Measurements from ENCODE around the gene CYP1A2. TPM values are rescaled to one million over a fixed set of nuclear protein-coding genes. Genes with fewer than 3 reads are reported as not detected.
A peak's percentile ranks its signal among the peaks of the same experiment; 100 is the strongest.

Gene CYP1A2
- total and polyA plus RNA-seq, 9 of the 15 experiments (the other 6 are each of a cell fraction or from before 2014, with no cell fraction given): not detected

DNA sequence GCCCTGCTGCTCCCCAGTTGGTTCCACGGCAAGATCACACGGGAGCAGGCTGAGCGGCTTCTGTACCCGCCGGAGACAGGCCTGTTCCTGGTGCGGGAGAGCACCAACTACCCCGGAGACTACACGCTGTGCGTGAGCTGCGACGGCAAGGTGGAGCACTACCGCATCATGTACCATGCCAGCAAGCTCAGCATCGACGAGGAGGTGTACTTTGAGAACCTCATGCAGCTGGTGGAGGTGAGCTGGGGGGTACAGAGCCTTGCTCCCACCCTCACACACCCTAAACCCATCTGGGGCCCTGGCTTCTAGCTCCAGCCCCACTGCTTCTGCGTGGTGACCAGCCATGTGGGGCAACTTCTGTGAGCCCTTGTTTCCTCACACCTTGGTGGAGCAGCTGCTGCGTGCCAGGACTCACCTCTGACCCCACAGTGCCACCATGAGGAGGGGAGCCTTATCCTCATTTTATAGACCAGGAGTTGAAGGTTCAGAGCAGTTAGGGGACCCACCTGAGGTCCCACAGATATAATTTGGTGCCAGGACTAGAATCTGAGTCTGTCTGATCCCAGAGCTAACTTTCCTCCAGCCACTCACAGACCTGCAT lies 50.7 kb downstream of the CYP1A2 start:
- intact Hi-C loops (cut with micrococcal nuclease) (no loop called here), in situ Hi-C loops (cut with MboI) (no loop called here)
- H2AFZ ChIP-seq (ENCODE audit: low read depth, low read length): no peak overlapping the region
- no peak for FAIRE-seq
- H3K4me3 ChIP-seq: no peak overlapping the region
- no peak for DNase-seq (ENCODE audit: extremely low read depth in 1 of 4, low spot score in 3 of 4)
- BruUV-seq (replicated peaks): no TSS peak
- ChIA-PET POLR2A (interaction anchor here (1.0 to 1.5 kb wide), 2 partner anchors 12 to 28 kb away, joined by 3 to 4 read pairs; no protein-coding TSS in a partner anchor), CTCF (ENCODE audit: low intra/inter-chr PET ratio) (interaction anchor here (1.5 to 2.3 kb wide), 2 partner anchors 12 to 28 kb away, joined by 3 to 41 read pairs; no protein-coding TSS in a partner anchor)
- H3K9ac ChIP-seq (ENCODE audit: insufficient read depth in 1 of 2, low read depth in 2 of 2, low read length in 2 of 2): 0 out of 4 replicates have a peak overlapping the region, but pooled peaks of 1 of the 2 experiments have one; percentile 19
- H4K20me1 ChIP-seq (replicated peaks; ENCODE audit: control insufficient read depth, insufficient read depth, low read length): peaks cover 14% of the 10 kb centered on the region
- no peaks in the 10 kb centered on the region for H3K9me3 ChIP-seq (replicated peaks; ENCODE audit: control insufficient read depth, insufficient read depth, low read depth, low read length)
- no peak for ATAC-seq
- 85% methylated on average over 11 of the region's 16 CpGs for WGBS (ENCODE audit: insufficient coverage, low coverage, missing lambda C conversion rate)
- no peaks in the 10 kb centered on the region for H3K27me3 ChIP-seq (ENCODE audit: control insufficient read depth in 2 of 2, insufficient read depth in 2 of 2, low read length in 2 of 2)
- H3K36me3 ChIP-seq (ENCODE audit: control insufficient read depth, insufficient read depth, low read length): peaks cover 78% of the 10 kb centered on the region; the same call in 2 of the 3 replicates
- no peaks in the 10 kb centered on the region; the same call in 2 of the 3 replicates for H3K79me2 ChIP-seq (ENCODE audit: control insufficient read depth, insufficient read depth, low read length)
- H3K4me1 ChIP-seq (replicated peaks in 1 of 2; ENCODE audit: control insufficient read depth in 2 of 2, insufficient read depth in 2 of 2, low read length in 2 of 2): peaks cover 0 to 43% of the 10 kb centered on the region in 2 experiments; a peak in 3 of 5 replicates
- 0 out of 2 replicates have a peak, but pooled peaks have one; percentile 15 for TF ChIP-seq POLR2G (IDR thresholded peaks at IDR 0.05; ENCODE audit: low read depth, low read length)
- TF ChIP-seq U2AF1 (optimal IDR thresholded peaks at IDR 0.05; ENCODE audit: low read depth, low read length): no peak
- peaks cover 10% of the 10 kb centered on the region for H3K9me1 ChIP-seq (ENCODE audit: control insufficient read depth, insufficient read depth, low read length)
- H3K27ac ChIP-seq (ENCODE audit: extremely low read depth, low read depth, low read length): no peak overlapping the region
- no peak overlapping the region for H3K4me2 ChIP-seq (ENCODE audit: insufficient read depth, low read length)

Data from K562 (cell line).